ENCODE data around the gene NR2F1. TPM values are rescaled to one million over a fixed set of nuclear protein-coding genes. Genes with fewer than 3 reads are reported as not detected.

Gene NR2F1
- total RNA-seq, 3 donors from 2014 or later (not counting 1 experiment from before 2014, with no cell fraction given): not detected

DNA sequence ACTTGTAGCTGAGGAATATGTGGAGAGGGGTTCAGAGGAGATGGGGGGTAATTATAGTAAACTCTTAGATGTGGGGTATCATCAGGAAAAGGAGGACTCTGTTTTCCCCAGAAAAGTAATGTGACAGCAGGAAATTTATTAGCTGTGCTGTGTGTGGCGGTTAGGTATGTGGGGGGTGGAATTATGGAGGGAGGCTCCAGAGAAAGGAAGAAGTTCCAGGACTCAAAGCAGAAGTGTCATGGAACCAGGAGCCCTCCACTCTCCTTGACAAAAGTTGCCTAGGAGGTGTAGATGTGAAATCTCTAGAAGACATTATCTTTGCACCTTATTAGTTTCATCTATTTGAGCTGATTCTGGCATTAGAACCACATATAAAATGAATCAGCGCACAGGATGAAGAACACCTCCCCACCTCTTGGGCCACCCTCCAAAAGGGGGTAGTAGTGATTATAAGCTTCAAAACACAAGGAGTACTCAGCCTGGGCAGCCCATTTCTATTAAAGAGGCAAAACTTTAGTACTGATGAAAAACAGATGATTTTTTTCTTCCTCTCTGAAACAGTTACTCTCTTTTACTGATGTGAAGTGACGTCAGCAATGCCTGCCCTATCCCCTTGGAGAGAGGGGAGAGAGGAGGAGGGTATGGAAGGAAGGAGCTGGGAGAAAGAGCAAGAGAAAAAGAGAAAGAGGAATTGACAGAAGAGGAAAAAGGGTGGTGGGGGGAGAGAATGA lies 18.2 kb downstream of the NR2F1 start:
- Mint-ChIP-seq H3K4me3 (no peak overlapping the region), H3K9me3 (no peaks in the 10 kb centered on the region), H3K27ac (no peak overlapping the region), H3K27me3 (ENCODE audit: low read depth in 2 of 2) (peaks cover 28 to 38% of the 10 kb centered on the region in 2 donors), H3K36me3 (peaks cover 8% of the 10 kb centered on the region), H3K4me1 (peaks cover 5 to 11% of the 10 kb centered on the region in 2 donors)
- whole genome bisulfite sequencing (ENCODE audit: insufficient coverage): 21% methylated on average over 2 of the region's 3 CpGs
- H3K4me3 ChIP-seq (ENCODE audit: low read length): no peak overlapping the region
- intact Hi-C loops (cut with micrococcal nuclease): loop anchor here (10.0 kb wide), 1 partner anchor 314 kb away; no protein-coding TSS in a partner anchor
- peaks cover 11% of the 10 kb centered on the region for H3K4me1 ChIP-seq (ENCODE audit: control insufficient read depth, insufficient read depth, low read length)
- H3K27me3 ChIP-seq (ENCODE audit: control insufficient read depth, insufficient read depth, low read length): peaks cover 77% of the 10 kb centered on the region
- no peak for DNase-seq
- TF ChIP-seq, protein P1, sequence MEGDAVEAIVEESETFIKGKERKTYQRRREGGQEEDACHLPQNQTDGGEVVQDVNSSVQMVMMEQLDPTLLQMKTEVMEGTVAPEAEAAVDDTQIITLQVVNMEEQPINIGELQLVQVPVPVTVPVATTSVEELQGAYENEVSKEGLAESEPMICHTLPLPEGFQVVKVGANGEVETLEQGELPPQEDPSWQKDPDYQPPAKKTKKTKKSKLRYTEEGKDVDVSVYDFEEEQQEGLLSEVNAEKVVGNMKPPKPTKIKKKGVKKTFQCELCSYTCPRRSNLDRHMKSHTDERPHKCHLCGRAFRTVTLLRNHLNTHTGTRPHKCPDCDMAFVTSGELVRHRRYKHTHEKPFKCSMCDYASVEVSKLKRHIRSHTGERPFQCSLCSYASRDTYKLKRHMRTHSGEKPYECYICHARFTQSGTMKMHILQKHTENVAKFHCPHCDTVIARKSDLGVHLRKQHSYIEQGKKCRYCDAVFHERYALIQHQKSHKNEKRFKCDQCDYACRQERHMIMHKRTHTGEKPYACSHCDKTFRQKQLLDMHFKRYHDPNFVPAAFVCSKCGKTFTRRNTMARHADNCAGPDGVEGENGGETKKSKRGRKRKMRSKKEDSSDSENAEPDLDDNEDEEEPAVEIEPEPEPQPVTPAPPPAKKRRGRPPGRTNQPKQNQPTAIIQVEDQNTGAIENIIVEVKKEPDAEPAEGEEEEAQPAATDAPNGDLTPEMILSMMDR (IDR thresholded peaks at IDR 0.05): no peak
- no peak overlapping the region for H3K27ac ChIP-seq (ENCODE audit: low read length)
- no peaks in the 10 kb centered on the region for H3K36me3 ChIP-seq (ENCODE audit: control insufficient read depth, insufficient read depth, low read length)
- ATAC-seq: no peak
- H3K9me3 ChIP-seq (ENCODE audit: control insufficient read depth, insufficient read depth, low read length): peaks cover 5% of the 10 kb centered on the region

DNA sequence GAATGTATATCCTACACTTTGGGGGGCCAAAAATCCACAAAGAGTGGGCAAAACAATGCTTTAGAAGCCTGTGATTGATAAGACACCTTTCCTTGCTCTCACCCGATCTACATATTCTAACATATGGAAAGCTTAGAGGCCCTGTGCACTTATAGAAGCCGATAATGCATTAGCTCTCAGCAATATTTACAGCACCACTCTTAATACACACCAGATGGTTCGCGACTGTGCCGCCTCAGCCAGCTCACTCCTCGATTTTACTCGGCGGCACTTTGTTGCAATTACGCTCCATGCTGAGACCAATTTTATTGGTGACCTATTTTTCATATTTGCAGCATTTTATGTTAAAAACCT lies 18.8 kb downstream of the NR2F1 start:
- no peak overlapping the region for H3K27ac Mint-ChIP-seq
- no peak overlapping the region for H3K4me3 ChIP-seq (ENCODE audit: low read length)
- H3K36me3 Mint-ChIP-seq: peaks cover 8% of the 10 kb centered on the region
- DNase-seq (no peak), ATAC-seq (no peak)
- 13% methylated on average over 9 of the region's 9 CpGs for WGBS (ENCODE audit: insufficient coverage)
- peaks cover 8% of the 10 kb centered on the region for H3K4me1 ChIP-seq (ENCODE audit: control insufficient read depth, insufficient read depth, low read length)
- no peaks in the 10 kb centered on the region for H3K9me3 Mint-ChIP-seq
- TF ChIP-seq, protein P1 (IDR thresholded peaks at IDR 0.05): no peak
- H3K27ac ChIP-seq (ENCODE audit: low read length): no peak overlapping the region
- intact Hi-C loops (cut with micrococcal nuclease): loop anchor here (10.0 kb wide), 1 partner anchor 313 kb away; no protein-coding TSS in a partner anchor
- peaks cover 28 to 42% of the 10 kb centered on the region in 2 donors for H3K27me3 Mint-ChIP-seq (ENCODE audit: low read depth in 2 of 2)
- H3K4me1 Mint-ChIP-seq: peaks cover 5 to 6% of the 10 kb centered on the region in 2 donors
- peaks cover 5% of the 10 kb centered on the region for H3K9me3 ChIP-seq (ENCODE audit: control insufficient read depth, insufficient read depth, low read length)
- H3K4me3 Mint-ChIP-seq: no peak overlapping the region
- H3K27me3 ChIP-seq (ENCODE audit: control insufficient read depth, insufficient read depth, low read length): peaks cover 76% of the 10 kb centered on the region
- H3K36me3 ChIP-seq (ENCODE audit: control insufficient read depth, insufficient read depth, low read length): no peaks in the 10 kb centered on the region

DNA sequence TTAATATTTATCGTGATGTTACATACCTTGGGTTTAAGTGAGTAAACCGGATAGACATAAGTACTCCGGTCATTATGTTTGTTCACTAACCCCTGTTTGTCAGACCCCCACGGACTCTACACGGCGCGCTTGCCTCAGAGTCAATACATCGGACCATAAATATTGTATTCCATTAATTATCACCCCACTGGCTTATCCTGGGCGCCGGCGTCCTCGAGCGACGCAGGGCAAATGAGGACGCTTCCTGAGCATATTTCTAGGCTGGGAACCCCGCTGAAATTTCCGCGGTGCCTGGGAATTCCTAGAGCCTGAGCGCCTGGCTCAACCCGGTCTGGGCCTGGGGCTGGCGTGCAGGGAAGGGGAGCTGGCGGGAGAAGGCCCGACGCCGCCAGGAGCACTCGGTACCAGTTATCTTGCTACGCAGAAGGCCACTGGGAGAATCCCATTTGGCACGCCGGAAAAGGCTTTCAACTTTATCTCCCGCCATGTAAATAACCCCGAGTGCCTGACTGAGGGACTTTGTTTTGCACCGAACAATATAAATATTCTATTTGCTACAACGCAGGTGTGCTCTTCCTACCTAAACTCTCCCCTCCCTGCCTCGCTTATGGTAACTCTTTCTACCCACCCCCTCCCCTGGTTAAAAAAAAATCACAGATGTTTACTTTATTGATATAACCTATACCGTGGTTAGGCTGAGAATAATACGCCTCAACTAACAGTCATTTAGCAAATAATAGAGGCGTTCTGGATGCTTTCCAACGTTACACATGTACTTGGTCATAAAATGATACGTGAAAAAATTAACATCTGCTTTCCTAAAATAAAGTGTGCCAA lies 19.4 kb downstream of the NR2F1 start:
- Mint-ChIP-seq H3K27ac (no peak overlapping the region), H3K9me3 (no peaks in the 10 kb centered on the region)
- no peak for DNase-seq

More for the DNA sequence above, 19.4 kb downstream of the NR2F1 start:
- Mint-ChIP-seq H3K27me3 (ENCODE audit: low read depth in 2 of 2) (peaks cover 27 to 46% of the 10 kb centered on the region in 2 donors), H3K36me3 (peaks cover 8% of the 10 kb centered on the region), H3K4me1 (peaks cover 5 to 8% of the 10 kb centered on the region in 2 donors), H3K4me3 (no peak overlapping the region)
- H3K36me3 ChIP-seq (ENCODE audit: control insufficient read depth, insufficient read depth, low read length): no peaks in the 10 kb centered on the region
- WGBS (ENCODE audit: insufficient coverage): 13% methylated on average over 34 of the region's 39 CpGs
- H3K27me3 ChIP-seq (ENCODE audit: control insufficient read depth, insufficient read depth, low read length): peaks cover 76% of the 10 kb centered on the region
- TF ChIP-seq, protein P1 (IDR thresholded peaks at IDR 0.05): no peak
- H3K27ac ChIP-seq (ENCODE audit: low read length): no peak overlapping the region
- H3K4me3 ChIP-seq (ENCODE audit: low read length): no peak overlapping the region
- H3K4me1 ChIP-seq (ENCODE audit: control insufficient read depth, insufficient read depth, low read length): peaks cover 3% of the 10 kb centered on the region
- intact Hi-C loops (cut with micrococcal nuclease): loop anchor here (10.0 kb wide), 1 partner anchor 312 kb away; no protein-coding TSS in a partner anchor
- no peaks in the 10 kb centered on the region for H3K9me3 ChIP-seq (ENCODE audit: control insufficient read depth, insufficient read depth, low read length)
- ATAC-seq: no peak

All from natural killer cell (primary cell).